Transverse colon (tissue), 4 donors: ENCODE results near the gene APPL1.

Experiments used
- POLR2A ChIP-seq: fragments of 450-650 bp; IDR thresholded peaks from one replicate; pipeline ENCODE4 v1.6.1; 2016; ENCODE audit warnings: antibody characterized with exemption, mild to moderate bottlenecking, moderate library complexity
- POLR2AphosphoS5 ChIP-seq, 3 donors: sonication (generic); formaldehyde crosslinking; IDR thresholded peaks; one replicate each; pipeline ENCODE4 v1.6.1; 2016; ENCODE audit warnings: antibody characterized with exemption in 3 of 3
- TF ChIP-seq, protein P1 (sequence below), 5 experiments: fragments of 200-600 bp in 3 of 5; fragments of 450-650 bp in 2 of 5; sonication (generic) in 3 of 5; IDR thresholded peaks; 1 replicate in 2 of 5; 2 replicates in 3 of 5; pipeline ENCODE4 v1.5.1; 2016 to 2017; ENCODE audit warnings: antibody characterized with exemption in 5 of 5, inconsistent platforms in 3 of 5, mild to moderate bottlenecking in 2 of 5, moderate library complexity in 1 of 5

DNA sequence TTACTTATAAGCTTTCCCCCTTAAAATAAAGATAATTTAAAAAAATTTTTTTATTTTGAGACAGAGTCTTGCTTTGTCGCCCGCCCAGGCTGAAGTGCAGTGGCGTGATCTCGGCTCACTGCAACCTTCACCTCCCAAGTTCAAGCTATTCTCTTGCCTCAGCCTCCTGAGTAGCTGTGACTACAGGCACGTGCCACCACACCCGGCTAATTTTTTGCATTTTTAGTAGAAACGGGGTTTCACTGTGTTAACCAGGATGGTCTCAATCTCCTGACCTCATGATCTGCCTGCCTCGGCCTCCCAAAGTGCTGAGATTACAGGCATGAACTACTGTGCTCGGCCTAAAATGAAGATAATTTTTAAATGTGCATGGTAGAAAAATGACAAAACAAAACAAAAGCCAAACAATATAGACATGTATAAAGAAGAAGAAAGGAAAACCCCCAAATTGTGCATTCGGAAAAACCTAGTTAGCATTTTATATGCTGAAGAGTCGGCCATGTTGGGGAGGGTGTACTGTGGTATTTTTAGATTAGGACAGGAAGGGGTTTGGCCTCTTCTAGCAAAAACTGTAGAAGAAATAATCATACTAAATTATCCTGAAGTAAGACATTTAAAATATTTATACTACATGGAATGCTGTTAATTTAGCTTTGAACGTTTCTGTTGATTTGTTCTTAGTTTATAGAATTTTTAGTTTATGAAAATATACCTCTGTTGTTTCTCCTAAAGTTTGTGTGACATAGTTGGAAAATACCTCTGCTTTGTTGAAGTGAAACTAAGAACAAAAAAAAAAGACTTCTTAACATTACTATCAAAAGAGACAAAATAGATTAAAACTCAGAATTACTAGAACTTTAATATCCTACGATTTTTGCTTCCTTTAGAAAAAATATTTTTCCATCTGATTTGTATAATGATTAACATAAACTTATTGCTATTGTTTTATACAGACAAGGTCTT, 7.4 kb downstream of the APPL1 start:
- TF ChIP-seq, protein P1, sequence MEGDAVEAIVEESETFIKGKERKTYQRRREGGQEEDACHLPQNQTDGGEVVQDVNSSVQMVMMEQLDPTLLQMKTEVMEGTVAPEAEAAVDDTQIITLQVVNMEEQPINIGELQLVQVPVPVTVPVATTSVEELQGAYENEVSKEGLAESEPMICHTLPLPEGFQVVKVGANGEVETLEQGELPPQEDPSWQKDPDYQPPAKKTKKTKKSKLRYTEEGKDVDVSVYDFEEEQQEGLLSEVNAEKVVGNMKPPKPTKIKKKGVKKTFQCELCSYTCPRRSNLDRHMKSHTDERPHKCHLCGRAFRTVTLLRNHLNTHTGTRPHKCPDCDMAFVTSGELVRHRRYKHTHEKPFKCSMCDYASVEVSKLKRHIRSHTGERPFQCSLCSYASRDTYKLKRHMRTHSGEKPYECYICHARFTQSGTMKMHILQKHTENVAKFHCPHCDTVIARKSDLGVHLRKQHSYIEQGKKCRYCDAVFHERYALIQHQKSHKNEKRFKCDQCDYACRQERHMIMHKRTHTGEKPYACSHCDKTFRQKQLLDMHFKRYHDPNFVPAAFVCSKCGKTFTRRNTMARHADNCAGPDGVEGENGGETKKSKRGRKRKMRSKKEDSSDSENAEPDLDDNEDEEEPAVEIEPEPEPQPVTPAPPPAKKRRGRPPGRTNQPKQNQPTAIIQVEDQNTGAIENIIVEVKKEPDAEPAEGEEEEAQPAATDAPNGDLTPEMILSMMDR (IDR thresholded peaks at IDR 0.05) = no peak
- no peak for TF ChIP-seq POLR2A
- TF ChIP-seq POLR2AphosphoS5 (IDR thresholded peaks at IDR 0.05) = no peak
